ENCODE data around the gene DHX58. TPM values are rescaled to one million over a fixed set of nuclear protein-coding genes. Genes with fewer than 3 reads are reported as not detected.

DHX58 gene
- total RNA-seq, 4 donors from 2014 or later = 3.9 to 10.4 (median 8.9) TPM

GRCh38 chr17:42109086-42109485 lies 3.4 kb downstream of the DHX58 start:
- H3K36me3 ChIP-seq = peaks cover 0 to 41% (median 0%) of the 10 kb centered on the region in 3 donors
- WGBS, 2 donors = 82% methylated on average over 8 of the region's 9 CpGs; no CpG with 5 or more reads in 1 of the 2 donors
- no peaks in the 10 kb centered on the region for H3K9me3 ChIP-seq
- TF ChIP-seq CTCF (IDR thresholded peaks at IDR 0.05) = no peak
- TF ChIP-seq POLR2A (IDR thresholded peaks at IDR 0.05) = no peak
- H3K4me3 ChIP-seq = no peak overlapping the region
- intact Hi-C loops (cut with DNase I) = no loop called here
- H3K4me1 ChIP-seq = peaks cover 20 to 46% (median 20%) of the 10 kb centered on the region in 3 donors
- DNase-seq = no peak
- H3K27me3 ChIP-seq = no peaks in the 10 kb centered on the region
- H3K27ac ChIP-seq = no peak overlapping the region

- Histone ChIP-seq H3K9me3 (no peaks in the 10 kb centered on the region), H3K4me1 (peaks cover 13 to 35% (median 17%) of the 10 kb centered on the region in 3 donors), H3K4me3 (peak overlapping the region in 2 of 4 donors; percentile 23 to 52), H3K27ac (no peak overlapping the region), H3K36me3 (peaks cover 0 to 35% (median 0%) of the 10 kb centered on the region in 3 donors), H3K27me3 (no peaks in the 10 kb centered on the region)
- intact Hi-C loops (cut with DNase I) = no loop called here
- no peak for DNase-seq
- TF ChIP-seq CTCF (IDR thresholded peaks at IDR 0.05) (no peak), POLR2A (IDR thresholded peaks at IDR 0.05) (no peak)
- WGBS, 2 donors = 47 to 69% methylated on average over 14 to 26 of the region's 51 CpGs
Observed at GRCh38 chr17:42107597-42108576, 4.6 kb downstream of the DHX58 start.

- TF ChIP-seq POLR2A (IDR thresholded peaks at IDR 0.05) = no peak
- TF ChIP-seq CTCF (IDR thresholded peaks at IDR 0.05) = no peak
- no peaks in the 10 kb centered on the region for H3K27me3 ChIP-seq
- H3K4me3 ChIP-seq = peak overlapping the region in 2 of 4 donors; percentile 23 to 52
- peaks cover 11 to 32% (median 11%) of the 10 kb centered on the region in 3 donors for H3K4me1 ChIP-seq
- H3K36me3 ChIP-seq = peaks cover 0 to 35% (median 0%) of the 10 kb centered on the region in 3 donors
- DNase-seq = no peak
- intact Hi-C loops (cut with DNase I) = no loop called here
- no peak overlapping the region for H3K27ac ChIP-seq
- 59 to 69% methylated on average over 5 to 6 of the region's 6 CpGs for WGBS, 2 donors
- H3K9me3 ChIP-seq = no peaks in the 10 kb centered on the region
Observed at GRCh38 chr17:42107124-42107523, 5.4 kb downstream of the DHX58 start.

- H3K36me3 ChIP-seq = peaks cover 0 to 35% (median 0%) of the 10 kb centered on the region in 3 donors
- TF ChIP-seq POLR2A (IDR thresholded peaks at IDR 0.05) = no peak
- TF ChIP-seq CTCF (IDR thresholded peaks at IDR 0.05) = no peak
- no peak overlapping the region for H3K4me3 ChIP-seq
- no peak overlapping the region for H3K27ac ChIP-seq
- DNase-seq = no peak
- 82 to 93% methylated on average over 2 of the region's 2 CpGs for WGBS, 2 donors
- H3K4me1 ChIP-seq = peaks cover 0 to 26% (median under 1%) of the 10 kb centered on the region in 3 donors
- no peaks in the 10 kb centered on the region for H3K9me3 ChIP-seq
- H3K27me3 ChIP-seq = no peaks in the 10 kb centered on the region
- intact Hi-C loops (cut with DNase I) = no loop called here
Observed at GRCh38 chr17:42106009-42106408, 6.5 kb downstream of the DHX58 start.

GRCh38 chr17:42104264-42104663 lies 8.2 kb downstream of the DHX58 start:
- H3K27ac ChIP-seq = no peak overlapping the region
- intact Hi-C loops (cut with DNase I) = no loop called here
- WGBS, 2 donors = 90 to 93% methylated on average over 3 of the region's 3 CpGs
- H3K4me1 ChIP-seq = peaks cover 0 to 20% (median 0%) of the 10 kb centered on the region in 3 donors
- peaks cover 0 to 34% (median 0%) of the 10 kb centered on the region in 3 donors for H3K36me3 ChIP-seq
- no peak overlapping the region for H3K4me3 ChIP-seq
- no peaks in the 10 kb centered on the region for H3K9me3 ChIP-seq
- DNase-seq = no peak
- TF ChIP-seq POLR2A (IDR thresholded peaks at IDR 0.05) = no peak
- TF ChIP-seq CTCF (IDR thresholded peaks at IDR 0.05) = no peak
- H3K27me3 ChIP-seq = no peaks in the 10 kb centered on the region

Data from esophagus squamous epithelium (tissue), 5 donors.